ENCODE measurements around the gene BEGAIN. TPM values are rescaled to one million over a fixed set of nuclear protein-coding genes. Genes with fewer than 3 reads are reported as not detected.

Gene BEGAIN
- polyA plus RNA-seq = under 1 TPM; 0.28 to 0.88 TPM

DNA sequence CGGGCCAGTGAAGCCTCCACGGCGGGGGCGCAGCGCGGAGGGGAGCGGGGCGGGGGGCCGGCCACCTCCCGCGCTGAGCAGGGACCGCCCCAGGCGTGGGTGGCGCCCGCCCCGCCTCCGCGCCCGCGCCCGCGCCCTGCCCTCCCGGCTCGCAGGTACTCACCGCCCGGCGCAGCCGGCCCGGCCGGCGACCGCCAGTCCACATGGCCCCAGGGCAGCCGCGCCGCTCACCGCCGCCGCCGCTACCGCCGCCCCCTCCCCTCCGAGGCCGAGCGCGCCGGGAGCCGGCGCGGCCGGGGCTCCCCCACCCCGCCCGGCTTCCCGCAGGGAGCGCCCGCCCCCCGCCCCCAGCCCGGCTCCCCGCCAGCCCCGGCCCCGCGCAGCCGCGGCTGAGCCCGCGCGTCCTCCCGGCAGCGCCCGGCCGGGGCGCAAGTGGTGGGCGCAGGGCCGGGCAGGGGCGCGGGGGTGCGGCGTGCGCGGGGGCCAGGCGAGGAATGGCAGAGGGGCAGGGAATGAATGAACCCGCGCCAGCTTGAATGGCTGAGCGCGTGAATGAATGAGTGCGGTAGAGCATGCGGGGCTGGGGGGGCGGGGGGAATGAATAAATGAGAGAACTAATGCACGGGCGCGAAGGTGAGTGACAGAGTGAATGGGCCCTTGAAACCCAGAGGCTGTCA lies at the start of gene BEGAIN:
Gene BEGAIN, minus strand, starts transcription at position 332 of the 677 bp plus-strand sequence. Its CDS starts 127 bp downstream, at position 205.
- WGBS, 2 donors = 2% methylated on average over 40 to 90 of the region's 90 CpGs
- Histone ChIP-seq H3K27ac (ENCODE audit: low read depth in 2 of 2, low read length in 1 of 2) (no peak within 1 kb of the TSS), H3K9me3 (ENCODE audit: control insufficient read depth in 2 of 2, insufficient read depth in 1 of 2, low read depth in 1 of 2, low read length in 1 of 2) (no peaks in the 10 kb centered on the region), H3K4me3 (ENCODE audit: low read depth in 1 of 2, low read length in 2 of 2) (peak within 1 kb of the TSS; percentile 40 to 49), H3K36me3 (ENCODE audit: control insufficient read depth in 2 of 2, insufficient read depth in 2 of 2, low read length in 1 of 2) (no peaks in the 10 kb centered on the region), H3K27me3 (ENCODE audit: control insufficient read depth in 1 of 2, insufficient read depth in 2 of 2, low read length in 2 of 2) (peaks cover 0 to 6% of the 10 kb centered on the region in 2 donors), H3K4me1 (ENCODE audit: control insufficient read depth in 2 of 2, insufficient read depth in 2 of 2, low read length in 1 of 2) (peaks cover 2 to 3% of the 10 kb centered on the region in 2 donors)

GRCh38 chr14:100636559-100636958 lies 49.3 kb upstream of the BEGAIN start:
- Histone ChIP-seq H3K27ac (ENCODE audit: low read depth in 2 of 2, low read length in 1 of 2) (no peak overlapping the region), H3K9me3 (ENCODE audit: control insufficient read depth in 2 of 2, insufficient read depth in 1 of 2, low read depth in 1 of 2, low read length in 1 of 2) (no peaks in the 10 kb centered on the region), H3K4me1 (ENCODE audit: control insufficient read depth in 2 of 2, insufficient read depth in 2 of 2, low read length in 1 of 2) (no peaks in the 10 kb centered on the region), H3K4me3 (ENCODE audit: low read depth in 1 of 2, low read length in 2 of 2) (no peak overlapping the region), H3K36me3 (ENCODE audit: control insufficient read depth in 2 of 2, insufficient read depth in 2 of 2, low read length in 1 of 2) (no peaks in the 10 kb centered on the region), H3K27me3 (ENCODE audit: control insufficient read depth in 1 of 2, insufficient read depth in 2 of 2, low read length in 2 of 2) (no peaks in the 10 kb centered on the region)
- 91 to 93% methylated on average over 14 of the region's 14 CpGs for WGBS, 2 donors

DNA sequence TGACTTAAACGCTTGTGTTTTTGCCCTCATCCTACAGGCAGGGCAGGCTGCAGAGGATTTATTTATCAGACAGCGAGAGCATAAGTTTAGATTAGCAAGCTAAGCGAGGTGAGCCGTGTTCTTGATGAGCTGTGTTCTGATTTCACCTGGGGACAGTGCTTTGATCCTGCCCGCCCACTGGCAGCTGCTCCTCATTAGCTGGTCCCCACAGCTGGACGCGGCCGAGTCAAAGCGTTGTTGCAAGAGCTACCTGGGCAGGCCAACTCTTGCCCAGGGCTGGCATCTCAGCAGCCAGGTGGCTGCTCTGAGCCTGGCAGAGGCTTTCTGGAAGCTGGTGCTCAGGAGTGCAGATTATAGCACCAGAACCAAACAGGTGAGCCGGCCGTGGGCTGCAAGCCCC lies 46.8 kb upstream of the BEGAIN start:
- WGBS, 2 donors = 46 to 56% methylated on average over 11 of the region's 11 CpGs
- H3K27ac ChIP-seq (ENCODE audit: low read depth in 2 of 2, low read length in 1 of 2) = no peak overlapping the region
- no peak overlapping the region for H3K4me3 ChIP-seq (ENCODE audit: low read depth in 1 of 2, low read length in 2 of 2)
- no peaks in the 10 kb centered on the region for H3K36me3 ChIP-seq (ENCODE audit: control insufficient read depth in 2 of 2, insufficient read depth in 2 of 2, low read length in 1 of 2)
- no peaks in the 10 kb centered on the region for H3K9me3 ChIP-seq (ENCODE audit: control insufficient read depth in 2 of 2, insufficient read depth in 1 of 2, low read depth in 1 of 2, low read length in 1 of 2)
- no peaks in the 10 kb centered on the region for H3K4me1 ChIP-seq (ENCODE audit: control insufficient read depth in 2 of 2, insufficient read depth in 2 of 2, low read length in 1 of 2)
- no peaks in the 10 kb centered on the region for H3K27me3 ChIP-seq (ENCODE audit: control insufficient read depth in 1 of 2, insufficient read depth in 2 of 2, low read length in 2 of 2)

DNA sequence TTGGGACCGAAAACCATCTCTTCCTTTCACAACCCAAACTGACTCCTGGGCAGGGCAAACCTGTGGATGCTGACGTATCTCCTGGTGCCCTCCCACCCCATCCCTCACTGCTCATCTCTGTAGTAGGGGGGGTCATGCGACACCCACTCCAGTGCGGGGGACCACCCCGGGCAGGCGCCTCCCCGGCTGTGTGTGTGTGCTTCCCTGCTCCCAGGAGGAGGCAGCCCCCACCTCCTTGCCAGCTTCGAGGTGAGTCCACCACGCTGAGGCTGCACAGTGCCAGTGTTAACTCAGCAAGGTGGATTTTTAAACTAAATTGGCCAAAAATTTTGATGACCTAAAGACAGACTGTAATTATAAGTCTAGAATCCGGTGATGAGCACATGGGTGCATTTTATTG lies 46.2 kb upstream of the BEGAIN start:
- Histone ChIP-seq H3K4me3 (ENCODE audit: low read depth in 1 of 2, low read length in 2 of 2) (no peak overlapping the region), H3K36me3 (ENCODE audit: control insufficient read depth in 2 of 2, insufficient read depth in 2 of 2, low read length in 1 of 2) (no peaks in the 10 kb centered on the region), H3K9me3 (ENCODE audit: control insufficient read depth in 2 of 2, insufficient read depth in 1 of 2, low read depth in 1 of 2, low read length in 1 of 2) (no peaks in the 10 kb centered on the region), H3K27ac (ENCODE audit: low read depth in 2 of 2, low read length in 1 of 2) (no peak overlapping the region), H3K4me1 (ENCODE audit: control insufficient read depth in 2 of 2, insufficient read depth in 2 of 2, low read length in 1 of 2) (no peaks in the 10 kb centered on the region), H3K27me3 (ENCODE audit: control insufficient read depth in 1 of 2, insufficient read depth in 2 of 2, low read length in 2 of 2) (no peaks in the 10 kb centered on the region)
- 82% methylated on average over 10 of the region's 10 CpGs for WGBS, 2 donors

GRCh38 chr14:100629696-100630095 lies 42.5 kb upstream of the BEGAIN start:
- no peaks in the 10 kb centered on the region for H3K4me1 ChIP-seq (ENCODE audit: control insufficient read depth in 2 of 2, insufficient read depth in 2 of 2, low read length in 1 of 2)
- H3K36me3 ChIP-seq (ENCODE audit: control insufficient read depth in 2 of 2, insufficient read depth in 2 of 2, low read length in 1 of 2) = no peaks in the 10 kb centered on the region
- H3K4me3 ChIP-seq (ENCODE audit: low read depth in 1 of 2, low read length in 2 of 2) = no peak overlapping the region
- peaks cover 0 to 5% of the 10 kb centered on the region in 2 donors for H3K9me3 ChIP-seq (ENCODE audit: control insufficient read depth in 2 of 2, insufficient read depth in 1 of 2, low read depth in 1 of 2, low read length in 1 of 2)
- H3K27me3 ChIP-seq (ENCODE audit: control insufficient read depth in 1 of 2, insufficient read depth in 2 of 2, low read length in 2 of 2) = no peaks in the 10 kb centered on the region
- H3K27ac ChIP-seq (ENCODE audit: low read depth in 2 of 2, low read length in 1 of 2) = no peak overlapping the region
- WGBS, 2 donors = 82 to 86% methylated on average over 15 of the region's 15 CpGs

- Histone ChIP-seq H3K27ac (ENCODE audit: low read depth in 2 of 2, low read length in 1 of 2) (no peak overlapping the region), H3K4me3 (ENCODE audit: low read depth in 1 of 2, low read length in 2 of 2) (no peak overlapping the region), H3K27me3 (ENCODE audit: control insufficient read depth in 1 of 2, insufficient read depth in 2 of 2, low read length in 2 of 2) (no peaks in the 10 kb centered on the region), H3K9me3 (ENCODE audit: control insufficient read depth in 2 of 2, insufficient read depth in 1 of 2, low read depth in 1 of 2, low read length in 1 of 2) (peaks cover 0 to 5% of the 10 kb centered on the region in 2 donors), H3K36me3 (ENCODE audit: control insufficient read depth in 2 of 2, insufficient read depth in 2 of 2, low read length in 1 of 2) (no peaks in the 10 kb centered on the region), H3K4me1 (ENCODE audit: control insufficient read depth in 2 of 2, insufficient read depth in 2 of 2, low read length in 1 of 2) (no peaks in the 10 kb centered on the region)
- WGBS, 2 donors = 81% methylated on average over 13 of the region's 13 CpGs
These were observed 41.9 kb upstream of the BEGAIN start for GRCh38 chr14:100629098-100629497.

- no peak overlapping the region for H3K4me3 ChIP-seq (ENCODE audit: low read depth in 1 of 2, low read length in 2 of 2)
- no peaks in the 10 kb centered on the region for H3K27me3 ChIP-seq (ENCODE audit: control insufficient read depth in 1 of 2, insufficient read depth in 2 of 2, low read length in 2 of 2)
- H3K27ac ChIP-seq (ENCODE audit: low read depth in 2 of 2, low read length in 1 of 2) = no peak overlapping the region
- no peaks in the 10 kb centered on the region for H3K36me3 ChIP-seq (ENCODE audit: control insufficient read depth in 2 of 2, insufficient read depth in 2 of 2, low read length in 1 of 2)
- no peaks in the 10 kb centered on the region for H3K4me1 ChIP-seq (ENCODE audit: control insufficient read depth in 2 of 2, insufficient read depth in 2 of 2, low read length in 1 of 2)
- H3K9me3 ChIP-seq (ENCODE audit: control insufficient read depth in 2 of 2, insufficient read depth in 1 of 2, low read depth in 1 of 2, low read length in 1 of 2) = peaks cover 0 to 5% of the 10 kb centered on the region in 2 donors
- WGBS, 2 donors = 86 to 89% methylated on average over 12 of the region's 12 CpGs
These were observed 41.0 kb upstream of the BEGAIN start for GRCh38 chr14:100628225-100628624.

- Histone ChIP-seq H3K27ac (ENCODE audit: low read depth in 2 of 2, low read length in 1 of 2) (no peak overlapping the region), H3K27me3 (ENCODE audit: control insufficient read depth in 1 of 2, insufficient read depth in 2 of 2, low read length in 2 of 2) (no peaks in the 10 kb centered on the region), H3K4me3 (ENCODE audit: low read depth in 1 of 2, low read length in 2 of 2) (no peak overlapping the region), H3K36me3 (ENCODE audit: control insufficient read depth in 2 of 2, insufficient read depth in 2 of 2, low read length in 1 of 2) (no peaks in the 10 kb centered on the region), H3K4me1 (ENCODE audit: control insufficient read depth in 2 of 2, insufficient read depth in 2 of 2, low read length in 1 of 2) (peaks cover 0 to 3% of the 10 kb centered on the region in 2 donors), H3K9me3 (ENCODE audit: control insufficient read depth in 2 of 2, insufficient read depth in 1 of 2, low read depth in 1 of 2, low read length in 1 of 2) (peaks cover 0 to 5% of the 10 kb centered on the region in 2 donors)
- 82 to 90% methylated on average over 1 of the region's 1 CpG for WGBS, 2 donors
These were observed 39.4 kb upstream of the BEGAIN start for GRCh38 chr14:100626614-100627013.

- peaks cover 0 to 5% of the 10 kb centered on the region in 2 donors for H3K9me3 ChIP-seq (ENCODE audit: control insufficient read depth in 2 of 2, insufficient read depth in 1 of 2, low read depth in 1 of 2, low read length in 1 of 2)
- WGBS, 2 donors = 82 to 86% methylated on average over 8 of the region's 8 CpGs
- no peak overlapping the region for H3K4me3 ChIP-seq (ENCODE audit: low read depth in 1 of 2, low read length in 2 of 2)
- peaks cover 0 to 3% of the 10 kb centered on the region in 2 donors for H3K4me1 ChIP-seq (ENCODE audit: control insufficient read depth in 2 of 2, insufficient read depth in 2 of 2, low read length in 1 of 2)
- H3K36me3 ChIP-seq (ENCODE audit: control insufficient read depth in 2 of 2, insufficient read depth in 2 of 2, low read length in 1 of 2) = no peaks in the 10 kb centered on the region
- no peak overlapping the region for H3K27ac ChIP-seq (ENCODE audit: low read depth in 2 of 2, low read length in 1 of 2)
- H3K27me3 ChIP-seq (ENCODE audit: control insufficient read depth in 1 of 2, insufficient read depth in 2 of 2, low read length in 2 of 2) = no peaks in the 10 kb centered on the region
These were observed 36.7 kb upstream of the BEGAIN start for GRCh38 chr14:100623961-100624360.

DNA sequence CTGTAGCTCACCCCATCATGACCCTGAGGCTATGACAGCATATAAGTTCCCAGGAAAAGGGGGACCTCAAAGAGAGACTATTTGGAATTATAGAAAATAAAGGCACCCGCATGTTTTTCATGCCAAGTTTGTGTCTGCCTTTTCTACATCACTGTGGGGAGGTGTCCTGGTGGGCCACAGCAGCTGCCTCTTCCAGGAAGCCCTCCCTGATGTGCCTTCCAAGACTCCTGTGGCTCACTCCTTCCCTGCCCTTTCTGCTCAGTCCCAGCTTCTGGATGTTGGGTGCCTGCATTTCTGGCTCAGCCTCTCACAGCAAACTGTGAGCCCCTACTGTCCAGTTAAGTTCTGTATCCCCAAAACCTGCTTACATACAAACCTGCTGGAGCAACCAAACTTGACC lies 36.3 kb upstream of the BEGAIN start:
- 86 to 100% methylated on average over 1 of the region's 1 CpG for WGBS, 2 donors

More for the DNA sequence above, 36.3 kb upstream of the BEGAIN start:
- Histone ChIP-seq H3K4me3 (ENCODE audit: low read depth in 1 of 2, low read length in 2 of 2) (no peak overlapping the region), H3K36me3 (ENCODE audit: control insufficient read depth in 2 of 2, insufficient read depth in 2 of 2, low read length in 1 of 2) (no peaks in the 10 kb centered on the region), H3K27me3 (ENCODE audit: control insufficient read depth in 1 of 2, insufficient read depth in 2 of 2, low read length in 2 of 2) (peaks cover 0 to 1% of the 10 kb centered on the region in 2 donors), H3K9me3 (ENCODE audit: control insufficient read depth in 2 of 2, insufficient read depth in 1 of 2, low read depth in 1 of 2, low read length in 1 of 2) (peaks cover 0 to 5% of the 10 kb centered on the region in 2 donors), H3K27ac (ENCODE audit: low read depth in 2 of 2, low read length in 1 of 2) (no peak overlapping the region), H3K4me1 (ENCODE audit: control insufficient read depth in 2 of 2, insufficient read depth in 2 of 2, low read length in 1 of 2) (peaks cover 0 to 3% of the 10 kb centered on the region in 2 donors)
